SK-N-SH treated with all-trans-retinoic acid at 6 μM for 48 hours (cell line): ENCODE data around the gene CLEC7A.

Source experiments
- ATAC-seq: fragments of 200-7000 bp; cut with Tn5 transposase; 3 replicates; pipeline ENCODE4 v1.9.1; 2020; ENCODE audit warnings: mild to moderate bottlenecking, moderate library complexity
- ARNTL ChIP-seq: fragments of 450-650 bp; formaldehyde crosslinking; IDR thresholded peaks from 2 replicates; pipeline ENCODE4 v1.5.0; 2020; ENCODE audit warnings: low read depth, mild to moderate bottlenecking, moderate library complexity, borderline replicate concordance
- BACH2 ChIP-seq: fragments of 250-450 bp; sonication (Bioruptor Pico); IDR thresholded peaks from 2 replicates; pipeline ENCODE4 v1.9.0; 2021; ENCODE audit warnings: mild to moderate bottlenecking, borderline replicate concordance
- CREB5 ChIP-seq: fragments of 250-450 bp; sonication (Bioruptor Pico); IDR thresholded peaks from 2 replicates; pipeline ENCODE4 v1.5.1; 2020; ENCODE audit warnings: low read depth, mild to moderate bottlenecking, moderate library complexity
- CSDC2 ChIP-seq: fragments of 250-450 bp; sonication (Bioruptor Pico); IDR thresholded peaks from 2 replicates; pipeline ENCODE4 v1.5.0; 2020; ENCODE audit warnings: mild to moderate bottlenecking, moderate library complexity
- CSRNP3 ChIP-seq: fragments of 250-450 bp; sonication (Bioruptor Pico); IDR thresholded peaks from 2 replicates; pipeline ENCODE4 v1.5.1; 2021; ENCODE audit warnings: mild to moderate bottlenecking, moderate library complexity
- ESRRG ChIP-seq: fragments of 250-450 bp; sonication (Bioruptor Pico); IDR thresholded peaks from 2 replicates; pipeline ENCODE4 v1.6.1; 2021; ENCODE audit warnings: mild to moderate bottlenecking
- GLIS3 ChIP-seq: fragments of 250-450 bp; sonication (Bioruptor Pico); IDR thresholded peaks from 2 replicates; pipeline ENCODE4 v1.5.0; 2020; ENCODE audit warnings: mild to moderate bottlenecking, moderate library complexity
- ISL1 ChIP-seq: fragments of 250-450 bp; sonication (Bioruptor Pico); IDR thresholded peaks from 2 replicates; pipeline ENCODE4 v2.1.2; 2022; ENCODE audit warnings: mild to moderate bottlenecking, moderate library complexity
- OSR1 ChIP-seq: fragments of 250-450 bp; sonication (Bioruptor Pico); IDR thresholded peaks from 2 replicates; pipeline ENCODE4 v1.8.0; 2022; ENCODE audit warnings: moderate library complexity, mild to moderate bottlenecking, inconsistent platforms
- POU6F1 ChIP-seq: fragments of 250-450 bp; sonication (Bioruptor Pico); IDR thresholded peaks from 2 replicates; pipeline ENCODE4 v1.8.0; 2021; ENCODE audit warnings: low read depth, mild to moderate bottlenecking, moderate library complexity, borderline replicate concordance
- RARB ChIP-seq: fragments of 250-450 bp; sonication (Bioruptor Pico); IDR thresholded peaks from 2 replicates; pipeline ENCODE4 v1.8.0; 2021; ENCODE audit warnings: mild to moderate bottlenecking, moderate library complexity
- SNAI2 ChIP-seq: fragments of 250-450 bp; sonication (Bioruptor Pico); IDR thresholded peaks from 2 replicates; pipeline ENCODE4 v1.5.0; 2020; ENCODE audit warnings: mild to moderate bottlenecking, moderate library complexity
- TCF4 ChIP-seq: fragments of 250-450 bp; sonication (Bioruptor Pico); IDR thresholded peaks from 2 replicates; pipeline ENCODE4 v1.8.0; 2021; ENCODE audit warnings: mild to moderate bottlenecking, moderate library complexity, borderline replicate concordance
- TOX ChIP-seq: fragments of 250-450 bp; sonication (Bioruptor Pico); IDR thresholded peaks from 2 replicates; pipeline ENCODE4 v1.8.0; 2021; ENCODE audit warnings: mild to moderate bottlenecking, moderate library complexity, borderline replicate concordance
- TSHZ2 ChIP-seq: fragments of 250-450 bp; sonication (Bioruptor Pico); IDR thresholded peaks from 2 replicates; pipeline ENCODE4 v1.5.0; 2020; ENCODE audit warnings: mild to moderate bottlenecking, moderate library complexity
- ZC3H10 ChIP-seq: fragments of 250-450 bp; sonication (Bioruptor Pico); IDR thresholded peaks from 2 replicates; pipeline ENCODE4 v1.5.1; 2021; ENCODE audit warnings: mild to moderate bottlenecking, moderate library complexity
- ZFP3 ChIP-seq: fragments of 250-450 bp; sonication (Bioruptor Pico); IDR thresholded peaks from 2 replicates; pipeline ENCODE4 v1.5.0; 2020; ENCODE audit warnings: mild to moderate bottlenecking, moderate library complexity
- ZFP30 ChIP-seq: fragments of 450-650 bp; formaldehyde crosslinking; IDR thresholded peaks from 2 replicates; pipeline ENCODE4 v1.5.0; 2022; ENCODE audit warnings: mild to moderate bottlenecking, moderate library complexity
- ZNF565 ChIP-seq: fragments of 450-650 bp; formaldehyde crosslinking; conservative IDR thresholded peaks from 2 replicates; pipeline ENCODE4 v1.5.0; 2020; ENCODE audit warnings: low read depth, mild to moderate bottlenecking, moderate library complexity
- ZNF70 ChIP-seq: fragments of 450-650 bp; formaldehyde crosslinking; IDR thresholded peaks from 2 replicates; pipeline ENCODE4 v1.5.0; 2020; ENCODE audit warnings: mild to moderate bottlenecking, moderate library complexity
- ZNF8 ChIP-seq: fragments of 450-650 bp; formaldehyde crosslinking; IDR thresholded peaks from 2 replicates; pipeline ENCODE4 v1.5.0; 2020; ENCODE audit warnings: mild to moderate bottlenecking, moderate library complexity

Gene CLEC7A

GRCh38 chr12:10165421-10165820 lies 35.4 kb upstream of the CLEC7A start (continued):
- no peak for TF ChIP-seq TOX
- TF ChIP-seq BACH2 (CRISPR knock-in tag), result no peak
- TF ChIP-seq ESRRG, result no peak
- no peak for TF ChIP-seq GLIS3 (CRISPR knock-in tag)

GRCh38 chr12:10163084-10163483 lies 33.1 kb upstream of the CLEC7A start:
- ATAC-seq, result no peak
- TF ChIP-seq ARNTL (CRISPR knock-in tag) (no peak), GLIS3 (CRISPR knock-in tag) (no peak), ZNF565 (no peak), ZC3H10 (CRISPR knock-in tag) (no peak), TOX (no peak), OSR1 (CRISPR knock-in tag) (no peak), ZNF8 (CRISPR knock-in tag) (no peak), ZFP3 (no peak)

GRCh38 chr12:10160617-10161385 lies 30.8 kb upstream of the CLEC7A start:
- TF ChIP-seq ISL1 (CRISPR knock-in tag) (peak; percentile 41), GLIS3 (CRISPR knock-in tag) (no peak)
- TF ChIP-seq, all 23 proteins: peak for 1
- ATAC-seq, result no peak

GRCh38 chr12:10159280-10159679 lies 29.3 kb upstream of the CLEC7A start:
- TF ChIP-seq GLIS3 (CRISPR knock-in tag) (no peak), ZNF8 (CRISPR knock-in tag) (no peak), CSRNP3 (CRISPR knock-in tag) (no peak), ISL1 (CRISPR knock-in tag) (no peak)
- ATAC-seq, result no peak

- TF ChIP-seq SNAI2 (CRISPR knock-in tag) (no peak), TCF4 (no peak), CREB5 (CRISPR knock-in tag) (no peak), ZFP3 (no peak), POU6F1 (CRISPR knock-in tag) (no peak), ZFP30 (no peak), CSRNP3 (CRISPR knock-in tag) (no peak), ZNF565 (no peak), RARB (no peak), BACH2 (CRISPR knock-in tag) (no peak), CSDC2 (CRISPR knock-in tag) (no peak), OSR1 (CRISPR knock-in tag) (no peak), ZC3H10 (CRISPR knock-in tag) (no peak), ARNTL (CRISPR knock-in tag) (no peak), TOX (no peak), TSHZ2 (CRISPR knock-in tag) (no peak), ZNF70 (CRISPR knock-in tag) (no peak), GLIS3 (CRISPR knock-in tag) (no peak), ESRRG (no peak), ISL1 (CRISPR knock-in tag) (no peak)
- no peak for ATAC-seq
Measured at GRCh38 chr12:10158406-10158805, 28.4 kb upstream of the CLEC7A start.
